Stomach smooth muscle (tissue), 2 donors: ENCODE measurements around the gene OR10A3.
"Not testable (repeated sequence)": the region's sequence is repeated elsewhere in the genome, so short reads cannot be mapped to it uniquely, and the experiment has no call there.

ENCODE experiments used
- H3K27ac ChIP-seq: one replicate; pipeline ENCODE4 v1.7.0; 2013; ENCODE audit warnings: mild to moderate bottlenecking, low read length, inconsistent platforms
- H3K27me3 ChIP-seq, 2 donors: one replicate each; pipeline ENCODE4 v1.7.0; 2013; ENCODE audit warnings: low read length in 2 of 2; ENCODE audit not compliant: insufficient read depth in 2 of 2, control insufficient read depth in 1 of 2
- H3K36me3 ChIP-seq, 2 donors: one replicate each; pipeline ENCODE4 v1.7.0; 2013; ENCODE audit warnings: low read length in 2 of 2; ENCODE audit not compliant: control insufficient read depth in 2 of 2, insufficient read depth in 2 of 2
- H3K4me1 ChIP-seq: one replicate; pipeline ENCODE4 v1.7.0; 2013; ENCODE audit warnings: low read length; ENCODE audit not compliant: control insufficient read depth, insufficient read depth
- H3K4me3 ChIP-seq, 2 donors: one replicate each; pipeline ENCODE4 v1.7.0; 2013; ENCODE audit warnings: low read length in 2 of 2
- H3K9ac ChIP-seq, 2 donors: one replicate each; pipeline ENCODE4 v1.7.0; 2013; ENCODE audit warnings: low read length in 2 of 2, mild to moderate bottlenecking in 1 of 2
- H3K9me3 ChIP-seq, 2 donors: one replicate each; pipeline ENCODE4 v1.7.0; 2013; ENCODE audit warnings: low read length in 2 of 2; ENCODE audit not compliant: control insufficient read depth in 2 of 2
- donor health status: healthy.
- donor health status: Pancreatic carcinoma.

The OR10A3 gene

GRCh38 chr11:7941608-7942007 is at the start of gene OR10A3:
Gene OR10A3, minus strand, starts transcription at chr11:7941708. Its CDS starts 2,188 bp downstream, at chr11:7939520.
- H3K27me3 ChIP-seq = peaks cover 0 to 2% of the 10 kb centered on the region in 2 donors
- H3K27ac ChIP-seq = no peak within 1 kb of the TSS
- no peaks in the 10 kb centered on the region for H3K36me3 ChIP-seq
- H3K4me1 ChIP-seq = no peaks in the 10 kb centered on the region
- H3K9me3 ChIP-seq = peaks cover 9 to 13% of the 10 kb centered on the region in 2 donors
- H3K4me3 ChIP-seq = no peak within 1 kb of the TSS
- H3K9ac ChIP-seq = no peak within 1 kb of the TSS

GRCh38 chr11:7987560-7987883 is 46.0 kb upstream of the OR10A3 start:
- Histone ChIP-seq H3K9ac (peak overlapping the region; percentile 78 to 90), H3K4me3 (peak overlapping the region; percentile 97 to 100), H3K4me1 (peaks cover 16% of the 10 kb centered on the region), H3K36me3 (peaks cover 10 to 13% of the 10 kb centered on the region in 2 donors), H3K27ac (peak overlapping the region; percentile 18)
- H3K27me3 ChIP-seq, H3K9me3 ChIP-seq: not testable (repeated sequence)

- Histone ChIP-seq H3K4me1 (peaks cover 16% of the 10 kb centered on the region), H3K4me3 (peak within 1 kb of the TSS; percentile 97 to 100), H3K9ac (peak within 1 kb of the TSS; percentile 78 to 90), H3K9me3 (no peaks in the 10 kb centered on the region), H3K27ac (peak within 1 kb of the TSS; percentile 64), H3K36me3 (peaks cover 4 to 7% of the 10 kb centered on the region in 2 donors), H3K27me3 (no peaks in the 10 kb centered on the region)
These were observed 45.5 kb upstream of the OR10A3 start, which contains the start of gene EIF3F for GRCh38 chr11:7986768-7987559. Gene EIF3F, plus strand, starts transcription at chr11:7987337. Its CDS starts 16 bp downstream, at chr11:7987353.

GRCh38 chr11:7983832-7984590 is 42.5 kb upstream of the OR10A3 start:
- no peak overlapping the region for H3K27ac ChIP-seq
- H3K4me3 ChIP-seq = no peak overlapping the region
- no peaks in the 10 kb centered on the region for H3K27me3 ChIP-seq
- no peak overlapping the region for H3K9ac ChIP-seq
- no peaks in the 10 kb centered on the region for H3K9me3 ChIP-seq
- H3K4me1 ChIP-seq = peaks cover 14% of the 10 kb centered on the region
- H3K36me3 ChIP-seq = no peaks in the 10 kb centered on the region

- Histone ChIP-seq H3K4me3 (no peak overlapping the region), H3K9ac (no peak overlapping the region), H3K4me1 (peaks cover under 1% of the 10 kb centered on the region), H3K36me3 (no peaks in the 10 kb centered on the region), H3K27ac (no peak overlapping the region), H3K27me3 (no peaks in the 10 kb centered on the region), H3K9me3 (no peaks in the 10 kb centered on the region)
These were observed 41.1 kb upstream of the OR10A3 start for GRCh38 chr11:7982582-7983119.

GRCh38 chr11:7981619-7982157 is 40.2 kb upstream of the OR10A3 start:
- H3K4me3 ChIP-seq = no peak overlapping the region
- H3K4me1 ChIP-seq = no peaks in the 10 kb centered on the region
- no peaks in the 10 kb centered on the region for H3K9me3 ChIP-seq
- no peak overlapping the region for H3K27ac ChIP-seq
- H3K36me3 ChIP-seq = no peaks in the 10 kb centered on the region
- no peaks in the 10 kb centered on the region for H3K27me3 ChIP-seq
- H3K9ac ChIP-seq = no peak overlapping the region

GRCh38 chr11:7977232-7977917 is 35.9 kb upstream of the OR10A3 start:
- Histone ChIP-seq H3K9ac (no peak overlapping the region), H3K27me3 (no peaks in the 10 kb centered on the region), H3K4me1 (no peaks in the 10 kb centered on the region), H3K27ac (no peak overlapping the region), H3K9me3 (no peaks in the 10 kb centered on the region), H3K4me3 (no peak overlapping the region), H3K36me3 (no peaks in the 10 kb centered on the region)

- H3K36me3 ChIP-seq = no peaks in the 10 kb centered on the region
- H3K9me3 ChIP-seq = no peaks in the 10 kb centered on the region
- H3K4me3 ChIP-seq = no peak overlapping the region
- H3K4me1 ChIP-seq = no peaks in the 10 kb centered on the region
- no peak overlapping the region for H3K9ac ChIP-seq
- no peak overlapping the region for H3K27ac ChIP-seq
- H3K27me3 ChIP-seq = no peaks in the 10 kb centered on the region
These were observed 33.2 kb upstream of the OR10A3 start for GRCh38 chr11:7974668-7975067.

- Histone ChIP-seq H3K27me3 (no peaks in the 10 kb centered on the region), H3K27ac (no peak overlapping the region), H3K36me3 (no peaks in the 10 kb centered on the region), H3K4me3 (no peak overlapping the region), H3K9ac (no peak overlapping the region), H3K4me1 (no peaks in the 10 kb centered on the region), H3K9me3 (no peaks in the 10 kb centered on the region)
These were observed 31.5 kb upstream of the OR10A3 start for GRCh38 chr11:7973011-7973410.

GRCh38 chr11:7971846-7972245 is 30.3 kb upstream of the OR10A3 start:
- no peak overlapping the region for H3K4me3 ChIP-seq
- H3K9me3 ChIP-seq = no peaks in the 10 kb centered on the region
- H3K27ac ChIP-seq = no peak overlapping the region
- H3K4me1 ChIP-seq = no peaks in the 10 kb centered on the region
- no peak overlapping the region for H3K9ac ChIP-seq
- no peaks in the 10 kb centered on the region for H3K36me3 ChIP-seq
- no peaks in the 10 kb centered on the region for H3K27me3 ChIP-seq
